Measurements from ENCODE around the gene GALNT7. TPM values are rescaled to one million over a fixed set of nuclear protein-coding genes. Genes with fewer than 3 reads are reported as not detected.
A peak's percentile ranks its signal among the peaks of the same experiment; 100 is the strongest.

GALNT7 gene
- total RNA-seq, 1 donor from 2014 or later, result 67.8 TPM

- Mint-ChIP-seq H3K4me1 (ENCODE audit: low read depth) (peaks cover 26% of the 10 kb centered on the region), H3K36me3 (ENCODE audit: insufficient read depth) (peaks cover 11% of the 10 kb centered on the region), H3K4me3 (ENCODE audit: low read depth) (peak overlapping the region; percentile 95), H3K27ac (no peak overlapping the region), H3K27me3 (no peaks in the 10 kb centered on the region), H3K9me3 (ENCODE audit: low read depth) (no peaks in the 10 kb centered on the region)
- DNase-seq (ENCODE audit: low spot score, unreplicated experiment), result no peak
- TF ChIP-seq, protein P1, sequence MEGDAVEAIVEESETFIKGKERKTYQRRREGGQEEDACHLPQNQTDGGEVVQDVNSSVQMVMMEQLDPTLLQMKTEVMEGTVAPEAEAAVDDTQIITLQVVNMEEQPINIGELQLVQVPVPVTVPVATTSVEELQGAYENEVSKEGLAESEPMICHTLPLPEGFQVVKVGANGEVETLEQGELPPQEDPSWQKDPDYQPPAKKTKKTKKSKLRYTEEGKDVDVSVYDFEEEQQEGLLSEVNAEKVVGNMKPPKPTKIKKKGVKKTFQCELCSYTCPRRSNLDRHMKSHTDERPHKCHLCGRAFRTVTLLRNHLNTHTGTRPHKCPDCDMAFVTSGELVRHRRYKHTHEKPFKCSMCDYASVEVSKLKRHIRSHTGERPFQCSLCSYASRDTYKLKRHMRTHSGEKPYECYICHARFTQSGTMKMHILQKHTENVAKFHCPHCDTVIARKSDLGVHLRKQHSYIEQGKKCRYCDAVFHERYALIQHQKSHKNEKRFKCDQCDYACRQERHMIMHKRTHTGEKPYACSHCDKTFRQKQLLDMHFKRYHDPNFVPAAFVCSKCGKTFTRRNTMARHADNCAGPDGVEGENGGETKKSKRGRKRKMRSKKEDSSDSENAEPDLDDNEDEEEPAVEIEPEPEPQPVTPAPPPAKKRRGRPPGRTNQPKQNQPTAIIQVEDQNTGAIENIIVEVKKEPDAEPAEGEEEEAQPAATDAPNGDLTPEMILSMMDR (IDR thresholded peaks at IDR 0.05; ENCODE audit: unreplicated experiment), result no peak
Measured at GRCh38 chr4:173332021-173332487, 163.4 kb downstream of the GALNT7 start.

- peak overlapping the region; percentile 92 for H3K27ac Mint-ChIP-seq
- TF ChIP-seq, protein P1 (IDR thresholded peaks at IDR 0.05; ENCODE audit: unreplicated experiment), result no peak
- H3K27me3 Mint-ChIP-seq, result no peaks in the 10 kb centered on the region
- peaks cover 10% of the 10 kb centered on the region for H3K36me3 Mint-ChIP-seq (ENCODE audit: insufficient read depth)
- peak overlapping the region; percentile 95 for H3K4me3 Mint-ChIP-seq (ENCODE audit: low read depth)
- H3K4me1 Mint-ChIP-seq (ENCODE audit: low read depth), result peaks cover 26% of the 10 kb centered on the region
- DNase-seq (ENCODE audit: low spot score, unreplicated experiment), result no peak
- no peaks in the 10 kb centered on the region for H3K9me3 Mint-ChIP-seq (ENCODE audit: low read depth)
Measured at GRCh38 chr4:173332963-173333657, 164.5 kb downstream of the GALNT7 start.

DNA sequence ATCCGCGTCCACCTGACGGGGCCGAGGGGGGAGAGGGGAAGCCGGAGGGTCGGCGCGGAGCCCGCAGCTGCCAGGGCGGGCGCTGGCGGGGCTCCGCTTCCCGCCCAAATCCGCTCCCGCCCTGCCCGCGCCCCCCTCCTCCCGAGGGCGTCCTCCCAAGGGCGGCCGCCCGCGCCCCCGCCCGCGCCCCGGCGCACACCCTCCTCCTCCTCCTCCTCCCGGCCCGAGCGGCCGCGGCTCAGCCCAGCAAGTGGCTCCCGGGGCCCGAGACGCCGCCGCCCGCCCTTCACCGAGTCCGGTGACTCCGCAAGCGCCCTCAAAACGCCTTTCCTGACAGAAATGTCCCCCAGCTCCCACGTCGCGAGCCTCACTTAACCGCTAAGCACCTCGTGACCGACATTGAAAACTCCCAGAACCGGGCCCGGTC lies 165.1 kb downstream of the GALNT7 start:
- H3K27ac Mint-ChIP-seq, result peak overlapping the region; percentile 100
- no peaks in the 10 kb centered on the region for H3K27me3 Mint-ChIP-seq
- no peaks in the 10 kb centered on the region for H3K9me3 Mint-ChIP-seq (ENCODE audit: low read depth)
- H3K36me3 Mint-ChIP-seq (ENCODE audit: insufficient read depth), result peaks cover 10% of the 10 kb centered on the region
- H3K4me3 Mint-ChIP-seq (ENCODE audit: low read depth), result peak overlapping the region; percentile 99
- TF ChIP-seq, protein P1 (IDR thresholded peaks at IDR 0.05; ENCODE audit: unreplicated experiment), result no peak
- DNase-seq (ENCODE audit: low spot score, unreplicated experiment), result peak; percentile 38
- peaks cover 26% of the 10 kb centered on the region for H3K4me1 Mint-ChIP-seq (ENCODE audit: low read depth)

DNA sequence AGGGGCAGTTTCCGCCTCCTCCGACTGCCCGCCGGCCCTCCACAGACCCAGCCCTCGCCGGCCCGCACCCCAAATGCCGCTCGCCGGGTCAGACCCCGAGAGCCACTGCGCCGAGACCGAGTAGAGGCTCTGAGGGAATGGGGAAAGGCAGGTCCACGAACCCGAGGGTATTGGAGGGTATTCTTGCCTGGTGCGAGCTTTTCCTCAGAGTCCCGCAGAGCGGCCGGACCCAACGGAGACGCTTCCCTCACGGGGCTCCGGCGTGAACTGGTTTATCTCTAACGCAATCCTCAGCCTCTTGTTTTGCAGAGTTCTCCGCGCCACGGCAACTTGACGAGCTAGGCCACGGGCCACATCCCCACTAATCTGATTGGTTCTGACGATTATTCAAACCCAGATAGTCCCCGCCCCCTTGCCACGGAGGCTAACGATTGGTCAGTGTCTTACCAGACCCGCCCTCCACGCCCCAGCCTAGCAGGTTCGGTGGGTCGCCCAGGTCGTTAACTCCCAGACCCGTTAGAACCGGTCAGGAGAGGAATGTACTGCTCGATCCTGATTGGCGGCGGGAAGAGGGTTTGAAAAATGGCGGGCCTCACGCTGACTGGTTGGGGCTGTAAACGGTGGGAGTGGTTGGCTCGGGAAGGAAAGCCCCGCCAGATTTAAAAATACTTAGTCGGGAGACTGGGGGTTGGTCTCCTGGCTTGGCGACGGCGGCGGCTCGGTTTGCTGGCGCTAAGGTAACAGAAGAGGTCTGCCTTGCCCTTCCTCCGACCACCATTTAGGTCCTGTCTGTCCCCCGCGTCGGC lies 165.7 kb downstream of the GALNT7 start, which contains the start of gene HMGB2:
Gene HMGB2, minus strand, starts transcription at position 274 of the 806 bp plus-strand sequence. CDS start 709 bp downstream, outside the sequence.
- H3K36me3 Mint-ChIP-seq (ENCODE audit: insufficient read depth), result peaks cover 9% of the 10 kb centered on the region
- H3K9me3 Mint-ChIP-seq (ENCODE audit: low read depth), result no peaks in the 10 kb centered on the region
- peak within 1 kb of the TSS; percentile 100 for H3K27ac Mint-ChIP-seq
- TF ChIP-seq, protein P1 (IDR thresholded peaks at IDR 0.05; ENCODE audit: unreplicated experiment), result no peak
- H3K4me3 Mint-ChIP-seq (ENCODE audit: low read depth), result peak within 1 kb of the TSS; percentile 99
- H3K27me3 Mint-ChIP-seq, result no peaks in the 10 kb centered on the region
- DNase-seq (ENCODE audit: low spot score, unreplicated experiment), result peak; percentile 100
- peaks cover 26% of the 10 kb centered on the region for H3K4me1 Mint-ChIP-seq (ENCODE audit: low read depth)

Data from progenitor cell of endocrine pancreas (in vitro differentiated cells).